GM19238 (cell line): ENCODE results near the gene FAM53A.

Source experiments
- DNase-seq: peaks from one replicate; pipeline ENCODE4 v3.0.0; 2011; ENCODE audit warnings: low spot score; ENCODE audit not compliant: insufficient read length

Gene FAM53A

GRCh38 chr4:1683736-1684505, at the start of gene FAM53A:
TSS of gene FAM53A (minus strand) at chr4:1684313. CDS start at chr4:1668741, 15,572 bp downstream.
- peak; percentile 90 for DNase-seq

- DNase-seq, result no peak
Observed at GRCh38 chr4:1732911-1733310, 48.8 kb upstream of the FAM53A start.

GRCh38 chr4:1731180-1731579, 47.1 kb upstream of the FAM53A start:
- no peak for DNase-seq

- DNase-seq, result no peak
Observed at GRCh38 chr4:1730532-1731135, 46.5 kb upstream of the FAM53A start.

- DNase-seq, result no peak
Observed at GRCh38 chr4:1728061-1728980, 44.2 kb upstream of the FAM53A start.

GRCh38 chr4:1727117-1728031, 43.3 kb upstream of the FAM53A start:
- no peak for DNase-seq

GRCh38 chr4:1726146-1726934, 42.2 kb upstream of the FAM53A start:
- DNase-seq, result peak; percentile 74

GRCh38 chr4:1725521-1725920, 41.4 kb upstream of the FAM53A start:
- DNase-seq, result no peak

- no peak for DNase-seq
Observed at GRCh38 chr4:1723131-1723801, 39.2 kb upstream of the FAM53A start.

- DNase-seq, result no peak
Observed at GRCh38 chr4:1722551-1723118, 38.5 kb upstream of the FAM53A start.

- no peak for DNase-seq
Observed at GRCh38 chr4:1721666-1722550, 37.8 kb upstream of the FAM53A start.

GRCh38 chr4:1721003-1721665, 37.0 kb upstream of the FAM53A start, which contains the start of the genes TACC3 and TMEM129:
TSS of gene TACC3 (plus strand) at chr4:1721521. CDS start at chr4:1723422, 1,901 bp downstream.
TSS of gene TMEM129 (minus strand) at chr4:1721323. CDS start at chr4:1720837, 486 bp downstream.
- DNase-seq, result peak; percentile 99

GRCh38 chr4:1720163-1720983, 36.3 kb upstream of the FAM53A start:
- DNase-seq, result peak; percentile 58

- DNase-seq, result no peak
Observed at GRCh38 chr4:1718095-1718850, 34.2 kb upstream of the FAM53A start.
